ENCODE data around the gene PPP4R3B.
A peak's percentile ranks its signal among the peaks of the same experiment; 100 is the strongest.

The PPP4R3B gene

DNA sequence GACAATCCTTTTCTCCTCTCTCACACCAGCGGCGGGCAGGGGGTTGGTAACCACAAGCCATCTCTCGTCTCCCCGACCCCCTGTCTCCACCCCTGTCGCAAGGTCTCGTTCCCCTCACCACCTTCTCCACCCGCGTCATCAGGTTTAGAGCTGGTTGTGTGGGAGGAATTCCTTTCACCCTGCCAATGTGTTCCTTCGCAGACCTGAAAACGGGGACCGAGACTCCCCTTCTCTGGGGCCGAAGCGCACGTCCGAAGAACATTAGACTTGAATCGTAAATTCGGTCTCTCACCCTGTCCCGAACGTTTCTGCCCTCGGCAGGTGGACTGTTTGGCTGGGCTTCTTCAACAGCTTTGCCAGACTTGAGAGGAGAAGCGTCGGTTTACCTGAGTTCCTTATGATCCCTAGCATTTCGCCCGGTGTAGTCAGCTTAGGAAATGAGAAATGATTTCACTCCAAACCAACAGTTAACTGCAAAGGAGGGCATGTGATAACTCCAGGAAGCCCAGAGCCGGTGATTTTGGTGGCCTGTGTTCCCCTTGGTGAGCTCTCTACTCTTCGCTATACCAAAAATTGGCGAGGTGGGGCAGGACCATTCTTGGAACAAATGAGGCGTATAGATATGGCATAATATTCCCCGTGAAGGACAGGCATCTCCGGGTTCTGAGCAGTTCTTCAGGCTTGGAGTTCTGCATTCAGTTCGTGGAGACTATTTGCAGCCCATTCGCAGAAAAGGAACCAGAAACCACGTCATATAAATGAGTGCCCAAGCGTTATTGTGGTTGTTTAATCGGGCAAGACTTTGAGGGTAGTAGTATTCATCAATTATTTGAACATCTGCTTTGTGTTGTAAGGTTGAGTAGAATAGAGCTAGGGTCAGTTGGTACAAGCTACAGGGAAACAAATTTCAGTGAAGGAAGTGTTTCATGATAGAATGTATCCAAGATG lies 97.2 kb downstream of the PPP4R3B start:
- Histone ChIP-seq H3K27me3 (replicated peaks in 2 of 5; ENCODE audit: control insufficient read depth in 4 of 5, insufficient read depth in 5 of 5, low read length in 4 of 5) (no peaks in the 10 kb centered on the region), H3K27ac (ENCODE audit: insufficient read depth in 1 of 2, low read depth in 1 of 2, low read length in 2 of 2, poor library complexity in 1 of 2, severe bottlenecking in 2 of 2) (peak overlapping the region; percentile 78 to 83), H3K4me1 (ENCODE audit: control extremely low read depth in 1 of 4, control insufficient read depth in 4 of 4, insufficient read depth in 4 of 4, low read length in 3 of 4) (peaks cover 6 to 18% (median 12%) of the 10 kb centered on the region in 4 experiments), H3K36me3 (ENCODE audit: control insufficient read depth in 4 of 4, insufficient read depth in 4 of 4, low read length in 3 of 4) (peaks cover 0 to 14% (median 5%) of the 10 kb centered on the region in 4 experiments), H3K9me3 (ENCODE audit: control extremely low read depth in 1 of 5, control insufficient read depth in 4 of 5, insufficient read depth in 2 of 5, low read depth in 1 of 5, low read length in 4 of 5) (no peaks in the 10 kb centered on the region), H3K4me3 (ENCODE audit: control insufficient read depth in 1 of 7, extremely low read depth in 1 of 7, insufficient read depth in 4 of 7, low read depth in 2 of 7, low read length in 6 of 7) (peak overlapping the region; percentile 78 to 97 (median 90))
- DNase-seq, result peak; percentile 13 to 43 (median 29)
- under 1% methylated on average over 23 of the region's 35 CpGs for WGBS (ENCODE audit: insufficient coverage)
- ChIA-PET CTCF (interaction anchor here (1.0 to 1.6 kb wide), 4 partner anchors 14 to 91 kb away, joined by 3 to 7 read pairs (median 3); no protein-coding TSS in a partner anchor), POLR2A (interaction anchor here (0.8 kb wide), 1 partner anchor 210 kb away, joined by 5 read pairs; no protein-coding TSS in a partner anchor)

DNA sequence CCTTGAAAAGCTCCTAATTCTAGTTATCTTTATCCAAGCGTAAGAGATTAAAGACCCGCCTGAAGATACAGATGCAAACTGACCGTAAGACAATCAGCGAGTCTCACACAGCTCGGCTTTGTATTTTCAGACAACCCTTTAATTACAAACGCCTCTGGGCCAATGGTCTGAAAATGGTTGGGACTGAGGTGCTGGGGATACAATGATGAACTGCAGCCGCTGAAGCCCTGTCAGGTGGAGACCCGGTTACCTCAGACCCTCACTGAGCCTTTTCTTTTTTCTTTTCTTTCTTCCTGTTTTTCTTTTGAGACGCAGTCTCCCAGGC lies 98.6 kb downstream of the PPP4R3B start:
- Histone ChIP-seq H3K4me1 (ENCODE audit: control extremely low read depth in 1 of 4, control insufficient read depth in 4 of 4, insufficient read depth in 4 of 4, low read length in 3 of 4) (peaks cover 6 to 18% (median 12%) of the 10 kb centered on the region in 4 experiments), H3K27me3 (replicated peaks in 2 of 5; ENCODE audit: control insufficient read depth in 4 of 5, insufficient read depth in 5 of 5, low read length in 4 of 5) (no peaks in the 10 kb centered on the region), H3K27ac (ENCODE audit: insufficient read depth in 1 of 2, low read depth in 1 of 2, low read length in 2 of 2, poor library complexity in 1 of 2, severe bottlenecking in 2 of 2) (peak overlapping the region in 1 of 2 experiments; percentile 83), H3K36me3 (ENCODE audit: control insufficient read depth in 4 of 4, insufficient read depth in 4 of 4, low read length in 3 of 4) (peaks cover 0 to 2% (median 0%) of the 10 kb centered on the region in 4 experiments), H3K4me3 (ENCODE audit: control insufficient read depth in 1 of 7, extremely low read depth in 1 of 7, insufficient read depth in 4 of 7, low read depth in 2 of 7, low read length in 6 of 7) (peak overlapping the region; percentile 78 to 97 (median 90)), H3K9me3 (ENCODE audit: control extremely low read depth in 1 of 5, control insufficient read depth in 4 of 5, insufficient read depth in 2 of 5, low read depth in 1 of 5, low read length in 4 of 5) (no peaks in the 10 kb centered on the region)
- 53% methylated on average over 5 of the region's 9 CpGs for WGBS (ENCODE audit: insufficient coverage)
- peak; percentile 12 to 59 (median 47) for DNase-seq
- POLR2A ChIA-PET, result no interaction called here
- CTCF ChIA-PET, result interaction anchor here (1.4 to 1.6 kb wide), 2 partner anchors 10 to 12 kb away, joined by 3 to 7 read pairs; no protein-coding TSS in a partner anchor

DNA sequence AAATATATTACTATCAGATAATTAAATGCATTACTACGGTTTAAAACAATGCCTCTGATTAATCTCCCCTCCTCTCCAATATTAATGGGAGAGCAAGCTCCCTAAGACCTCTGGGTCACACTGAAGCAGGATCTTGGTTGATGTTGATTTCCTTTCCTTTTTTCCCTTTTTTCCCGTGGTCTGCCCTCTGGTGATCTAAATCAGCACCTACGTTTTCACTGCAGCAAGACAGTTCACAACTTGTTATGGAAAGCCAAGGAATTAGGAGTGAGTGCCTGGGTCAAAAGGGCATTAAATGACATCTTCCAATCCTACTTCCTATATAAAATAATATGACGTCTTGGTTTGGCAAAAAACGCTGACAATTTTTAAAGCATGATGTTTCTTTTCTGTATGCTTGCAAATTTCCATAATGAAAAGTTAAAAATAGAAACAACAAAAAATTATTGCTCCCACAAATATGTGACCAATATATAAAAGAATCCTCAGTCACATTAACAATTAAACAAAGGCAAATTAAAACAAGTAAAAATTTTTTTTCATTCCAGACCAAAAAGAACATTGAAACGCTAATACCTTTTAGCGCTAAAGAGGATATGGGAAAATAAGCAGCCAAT lies 105.8 kb downstream of the PPP4R3B start:
- Histone ChIP-seq H3K4me3 (ENCODE audit: control insufficient read depth in 1 of 7, extremely low read depth in 1 of 7, insufficient read depth in 4 of 7, low read depth in 2 of 7, low read length in 6 of 7) (no peak overlapping the region), H3K27ac (ENCODE audit: insufficient read depth in 1 of 2, low read depth in 1 of 2, low read length in 2 of 2, poor library complexity in 1 of 2, severe bottlenecking in 2 of 2) (no peak overlapping the region), H3K9me3 (ENCODE audit: control extremely low read depth in 1 of 5, control insufficient read depth in 4 of 5, insufficient read depth in 2 of 5, low read depth in 1 of 5, low read length in 4 of 5) (no peaks in the 10 kb centered on the region), H3K27me3 (replicated peaks in 2 of 5; ENCODE audit: control insufficient read depth in 4 of 5, insufficient read depth in 5 of 5, low read length in 4 of 5) (no peaks in the 10 kb centered on the region), H3K4me1 (ENCODE audit: control extremely low read depth in 1 of 4, control insufficient read depth in 4 of 4, insufficient read depth in 4 of 4, low read length in 3 of 4) (no peaks in the 10 kb centered on the region), H3K36me3 (ENCODE audit: control insufficient read depth in 4 of 4, insufficient read depth in 4 of 4, low read length in 3 of 4) (no peaks in the 10 kb centered on the region)
- no CpG with 5 or more reads among the region's 7 CpGs for WGBS (ENCODE audit: insufficient coverage)
- peak in 2 of 3 donors; percentile 18 for DNase-seq
- CTCF ChIA-PET, result no interaction called here
- POLR2A ChIA-PET, result no interaction called here

DNA sequence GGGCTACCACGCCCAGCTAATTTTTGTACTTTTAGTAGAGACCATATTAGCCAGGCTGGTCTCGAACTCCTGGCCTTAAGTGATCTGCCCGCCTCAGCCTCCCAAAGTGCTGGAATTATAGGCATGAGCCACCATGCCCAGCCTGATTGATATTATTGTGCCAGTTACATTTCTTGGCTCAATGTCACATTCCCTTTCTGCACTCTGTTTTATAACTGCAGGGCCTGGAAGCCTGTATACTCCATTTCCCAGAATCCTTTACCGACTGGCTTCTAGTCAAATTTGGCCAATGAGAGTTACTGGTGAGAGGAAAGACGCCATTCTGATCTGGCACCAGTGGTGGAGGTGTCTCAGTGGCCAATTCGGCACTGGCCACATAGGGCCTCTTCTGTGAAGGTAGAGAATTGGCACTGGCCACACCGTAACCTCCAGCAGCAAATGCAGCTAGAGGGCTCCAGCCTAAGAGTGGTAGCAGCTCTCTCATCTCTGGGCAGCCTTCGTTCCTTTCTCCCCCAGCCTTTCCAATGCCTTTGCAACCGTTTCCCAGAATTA lies 114.8 kb downstream of the PPP4R3B start:
- Histone ChIP-seq H3K4me3 (ENCODE audit: control insufficient read depth in 1 of 7, extremely low read depth in 1 of 7, insufficient read depth in 4 of 7, low read depth in 2 of 7, low read length in 6 of 7) (no peak overlapping the region), H3K27me3 (replicated peaks in 2 of 5; ENCODE audit: control insufficient read depth in 4 of 5, insufficient read depth in 5 of 5, low read length in 4 of 5) (no peaks in the 10 kb centered on the region), H3K9me3 (ENCODE audit: control extremely low read depth in 1 of 5, control insufficient read depth in 4 of 5, insufficient read depth in 2 of 5, low read depth in 1 of 5, low read length in 4 of 5) (no peaks in the 10 kb centered on the region), H3K36me3 (ENCODE audit: control insufficient read depth in 4 of 4, insufficient read depth in 4 of 4, low read length in 3 of 4) (no peaks in the 10 kb centered on the region), H3K4me1 (ENCODE audit: control extremely low read depth in 1 of 4, control insufficient read depth in 4 of 4, insufficient read depth in 4 of 4, low read length in 3 of 4) (no peaks in the 10 kb centered on the region), H3K27ac (ENCODE audit: insufficient read depth in 1 of 2, low read depth in 1 of 2, low read length in 2 of 2, poor library complexity in 1 of 2, severe bottlenecking in 2 of 2) (no peak overlapping the region)
- DNase-seq, result no peak
- POLR2A ChIA-PET, result no interaction called here
- WGBS (ENCODE audit: insufficient coverage), result 94% methylated on average over 5 of the region's 9 CpGs
- CTCF ChIA-PET, result interaction anchor here (1.4 kb wide), 1 partner anchor 13 kb away, joined by 3 read pairs; no protein-coding TSS in a partner anchor

DNA sequence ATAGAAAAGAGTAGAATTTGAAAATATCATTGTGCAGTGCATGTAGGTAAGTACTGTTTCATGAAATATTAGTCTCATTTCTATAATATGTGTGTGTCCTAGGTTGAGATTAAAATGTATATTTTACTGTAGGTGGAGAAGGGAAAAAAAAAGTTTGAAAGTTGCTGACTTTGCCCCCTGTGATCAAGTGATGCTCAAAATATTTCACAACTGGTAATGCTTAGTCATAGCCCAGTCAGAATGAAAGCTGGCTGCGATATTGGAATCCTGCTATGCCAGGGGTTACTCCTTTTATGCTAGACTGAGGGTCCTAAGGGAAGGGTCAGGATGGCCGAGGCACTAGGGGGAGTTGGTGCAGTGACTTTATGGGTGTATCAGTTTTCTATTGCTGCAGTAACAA lies 117.4 kb downstream of the PPP4R3B start:
- Histone ChIP-seq H3K4me3 (ENCODE audit: control insufficient read depth in 1 of 7, extremely low read depth in 1 of 7, insufficient read depth in 4 of 7, low read depth in 2 of 7, low read length in 6 of 7) (no peak overlapping the region), H3K27me3 (replicated peaks in 2 of 5; ENCODE audit: control insufficient read depth in 4 of 5, insufficient read depth in 5 of 5, low read length in 4 of 5) (no peaks in the 10 kb centered on the region), H3K27ac (ENCODE audit: insufficient read depth in 1 of 2, low read depth in 1 of 2, low read length in 2 of 2, poor library complexity in 1 of 2, severe bottlenecking in 2 of 2) (no peak overlapping the region), H3K9me3 (ENCODE audit: control extremely low read depth in 1 of 5, control insufficient read depth in 4 of 5, insufficient read depth in 2 of 5, low read depth in 1 of 5, low read length in 4 of 5) (no peaks in the 10 kb centered on the region), H3K36me3 (ENCODE audit: control insufficient read depth in 4 of 4, insufficient read depth in 4 of 4, low read length in 3 of 4) (no peaks in the 10 kb centered on the region), H3K4me1 (ENCODE audit: control extremely low read depth in 1 of 4, control insufficient read depth in 4 of 4, insufficient read depth in 4 of 4, low read length in 3 of 4) (no peaks in the 10 kb centered on the region)
- CTCF ChIA-PET, result no interaction called here
- DNase-seq, result peak in 2 of 3 donors; percentile 33 to 39
- POLR2A ChIA-PET, result no interaction called here
- 71% methylated on average over 1 of the region's 2 CpGs for WGBS (ENCODE audit: insufficient coverage)

DNA sequence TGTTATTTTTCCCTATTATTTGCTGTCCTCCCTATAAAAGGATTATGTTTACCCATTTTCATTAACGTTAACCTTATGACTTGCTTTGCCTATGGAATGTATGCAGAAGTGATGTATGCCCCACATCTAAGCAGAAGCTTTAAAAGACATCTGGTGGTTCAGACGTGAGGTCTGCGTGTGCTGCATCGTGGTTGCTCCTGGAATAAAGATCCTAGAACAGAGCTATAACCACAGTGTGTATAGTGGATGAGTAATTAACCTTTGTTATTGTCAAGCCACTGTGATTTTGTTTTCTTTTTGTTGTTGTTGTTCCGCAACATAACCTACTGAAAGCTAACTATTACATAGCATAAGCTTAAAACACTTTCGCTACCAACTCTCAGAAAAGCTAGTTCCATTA lies 118.8 kb downstream of the PPP4R3B start:
- Histone ChIP-seq H3K9me3 (ENCODE audit: control extremely low read depth in 1 of 5, control insufficient read depth in 4 of 5, insufficient read depth in 2 of 5, low read depth in 1 of 5, low read length in 4 of 5) (no peaks in the 10 kb centered on the region), H3K4me1 (ENCODE audit: control extremely low read depth in 1 of 4, control insufficient read depth in 4 of 4, insufficient read depth in 4 of 4, low read length in 3 of 4) (no peaks in the 10 kb centered on the region), H3K27ac (ENCODE audit: insufficient read depth in 1 of 2, low read depth in 1 of 2, low read length in 2 of 2, poor library complexity in 1 of 2, severe bottlenecking in 2 of 2) (no peak overlapping the region), H3K27me3 (replicated peaks in 2 of 5; ENCODE audit: control insufficient read depth in 4 of 5, insufficient read depth in 5 of 5, low read length in 4 of 5) (no peaks in the 10 kb centered on the region), H3K4me3 (ENCODE audit: control insufficient read depth in 1 of 7, extremely low read depth in 1 of 7, insufficient read depth in 4 of 7, low read depth in 2 of 7, low read length in 6 of 7) (no peak overlapping the region), H3K36me3 (ENCODE audit: control insufficient read depth in 4 of 4, insufficient read depth in 4 of 4, low read length in 3 of 4) (no peaks in the 10 kb centered on the region)
- DNase-seq, result no peak
- ChIA-PET CTCF (interaction anchor here (0.7 kb wide), 1 partner anchor 78 kb away, joined by 4 read pairs; no protein-coding TSS in a partner anchor), POLR2A (interaction anchor here (0.6 kb wide), 1 partner anchor 148 kb away, joined by 5 read pairs; no protein-coding TSS in a partner anchor)
- WGBS (ENCODE audit: insufficient coverage), result 95% methylated on average over 3 of the region's 6 CpGs

Data from common myeloid progenitor, CD34-positive (primary cell).